Body of pancreas (tissue), 4 donors: ENCODE results near the gene RTL1.

Experiments used
- CTCF ChIP-seq, 7 experiments: fragments of 450-650 bp in 4 of 7; fragments of 200-600 bp in 3 of 7; sonication (generic) in 3 of 7; IDR thresholded peaks; one replicate each; pipeline ENCODE4 v1.5.1; 2016 to 2019; ENCODE audit warnings: antibody characterized with exemption in 7 of 7
- POLR2A ChIP-seq, 3 donors: fragments of 450-650 bp; IDR thresholded peaks; one replicate each; pipeline ENCODE4 v1.6.1; 2016; ENCODE audit warnings: antibody characterized with exemption in 3 of 3, mild to moderate bottlenecking in 2 of 3

GRCh38 chr14:100884456-100884855, 19.1 kb downstream of the RTL1 start:
- TF ChIP-seq CTCF (IDR thresholded peaks at IDR 0.05) (no peak), POLR2A (IDR thresholded peaks at IDR 0.05) (no peak)
